ENCODE data around the gene CREB5. TPM values are rescaled to one million over a fixed set of nuclear protein-coding genes. Genes with fewer than 3 reads are reported as not detected.

CREB5 gene
- total RNA-seq, 1 donor from 2014 or later, result not detected

DNA sequence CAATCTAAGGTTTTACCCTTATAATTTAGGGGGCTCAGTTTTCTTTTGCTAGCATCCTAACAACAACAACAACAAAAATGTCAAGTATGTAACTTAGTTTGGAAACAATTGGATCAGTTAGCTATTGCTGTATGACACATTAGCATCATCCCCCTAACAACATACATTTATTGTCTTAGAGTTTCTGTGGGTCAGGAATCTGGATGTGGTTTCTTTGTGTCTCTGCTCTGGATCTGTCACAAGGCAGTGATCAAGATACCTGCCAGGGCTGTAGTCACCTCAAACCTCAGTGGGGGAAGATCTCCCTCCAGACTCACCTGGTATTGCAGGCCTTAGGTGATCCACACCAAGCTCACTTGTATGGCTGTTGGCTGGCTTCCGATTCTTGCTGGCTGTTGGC lies 18.3 kb downstream of the CREB5 start:
- Mint-ChIP-seq H3K36me3 (ENCODE audit: low read depth) (no peaks in the 10 kb centered on the region), H3K9me3 (no peaks in the 10 kb centered on the region), H3K4me3 (ENCODE audit: low read depth) (no peak overlapping the region), H3K4me1 (ENCODE audit: low read depth) (no peaks in the 10 kb centered on the region), H3K27me3 (ENCODE audit: low read depth) (peaks cover 11% of the 10 kb centered on the region), H3K27ac (no peak overlapping the region)
- intact Hi-C loops (cut with micrococcal nuclease), result no loop called here
- DNase-seq (ENCODE audit: low spot score), result no peak

DNA sequence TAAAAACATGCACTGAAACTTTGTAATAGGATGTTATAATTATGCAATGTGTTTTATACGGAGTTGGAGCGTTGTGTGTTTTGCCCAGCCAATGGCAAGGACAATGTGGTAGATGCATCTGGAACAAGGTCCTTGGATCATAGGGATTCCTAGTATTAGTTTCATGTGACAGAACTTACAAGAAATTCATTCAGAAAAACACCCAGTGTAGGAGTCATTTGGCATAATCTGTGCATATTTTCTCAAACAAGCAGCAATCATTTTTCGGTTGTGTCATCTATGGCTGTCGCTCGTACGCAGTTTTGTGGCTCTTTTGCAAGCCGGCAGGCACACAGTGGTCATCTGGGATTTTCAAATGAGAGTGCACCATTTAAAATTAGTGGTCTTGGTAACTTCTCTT lies 19.8 kb downstream of the CREB5 start:
- Mint-ChIP-seq H3K4me1 (ENCODE audit: low read depth) (no peaks in the 10 kb centered on the region), H3K36me3 (ENCODE audit: low read depth) (no peaks in the 10 kb centered on the region), H3K9me3 (no peaks in the 10 kb centered on the region), H3K27ac (no peak overlapping the region), H3K27me3 (ENCODE audit: low read depth) (peaks cover 18% of the 10 kb centered on the region), H3K4me3 (ENCODE audit: low read depth) (no peak overlapping the region)
- DNase-seq (ENCODE audit: low spot score), result no peak
- intact Hi-C loops (cut with micrococcal nuclease), result no loop called here

DNA sequence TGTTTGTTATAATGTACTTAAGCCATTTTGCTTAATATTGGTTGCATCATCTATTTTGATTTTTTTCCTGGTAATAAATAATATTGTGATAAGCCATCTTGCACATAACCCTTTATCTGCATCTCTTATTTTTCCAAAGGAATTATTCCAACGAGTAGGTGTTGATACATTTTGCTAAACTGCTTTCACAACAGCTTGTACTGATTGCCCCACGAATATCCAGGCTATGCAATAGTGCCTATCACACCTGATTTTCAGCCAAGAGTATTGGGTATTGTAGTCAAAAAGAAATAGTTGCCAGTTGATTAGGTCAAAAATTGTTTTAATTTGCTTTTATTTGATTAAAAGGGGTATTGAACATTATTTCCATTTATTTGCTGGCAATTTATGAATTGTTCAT lies 20.7 kb downstream of the CREB5 start:
- intact Hi-C loops (cut with micrococcal nuclease), result no loop called here
- no peak overlapping the region for H3K27ac Mint-ChIP-seq
- H3K36me3 Mint-ChIP-seq (ENCODE audit: low read depth), result no peaks in the 10 kb centered on the region
- DNase-seq (ENCODE audit: low spot score), result no peak
- H3K9me3 Mint-ChIP-seq, result no peaks in the 10 kb centered on the region
- H3K4me3 Mint-ChIP-seq (ENCODE audit: low read depth), result no peak overlapping the region
- peaks cover 18% of the 10 kb centered on the region for H3K27me3 Mint-ChIP-seq (ENCODE audit: low read depth)
- H3K4me1 Mint-ChIP-seq (ENCODE audit: low read depth), result no peaks in the 10 kb centered on the region

DNA sequence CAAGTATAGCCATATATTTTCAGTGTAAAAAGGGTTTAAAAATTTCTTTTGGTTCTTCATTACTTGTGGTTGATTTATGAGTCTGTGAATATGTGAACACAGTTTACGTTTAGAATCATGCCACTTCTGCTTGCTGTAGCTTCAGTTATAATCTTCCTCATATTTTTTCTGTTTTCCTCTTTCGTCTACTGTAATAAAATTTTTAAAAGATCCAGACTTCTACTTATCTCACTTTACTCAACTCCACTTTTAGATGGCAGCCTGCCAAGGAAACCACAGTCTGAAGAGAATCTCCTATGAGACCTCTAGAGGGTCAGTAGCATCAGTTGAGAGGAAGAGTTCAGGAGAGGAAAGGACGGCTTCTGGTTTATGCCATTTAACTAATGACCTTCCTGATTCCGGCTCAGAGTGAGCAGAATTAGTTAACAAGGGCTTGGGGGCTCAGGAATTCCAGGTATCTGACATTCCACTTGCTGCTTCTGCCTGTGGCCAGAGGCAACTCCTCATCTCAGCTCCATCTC lies 21.4 kb downstream of the CREB5 start:
- no peaks in the 10 kb centered on the region for H3K36me3 Mint-ChIP-seq (ENCODE audit: low read depth)
- no peak overlapping the region for H3K4me3 Mint-ChIP-seq (ENCODE audit: low read depth)
- no peak for DNase-seq (ENCODE audit: low spot score)
- H3K4me1 Mint-ChIP-seq (ENCODE audit: low read depth), result no peaks in the 10 kb centered on the region
- H3K9me3 Mint-ChIP-seq, result no peaks in the 10 kb centered on the region
- no peak overlapping the region for H3K27ac Mint-ChIP-seq
- peaks cover 17% of the 10 kb centered on the region for H3K27me3 Mint-ChIP-seq (ENCODE audit: low read depth)
- intact Hi-C loops (cut with micrococcal nuclease), result no loop called here

DNA sequence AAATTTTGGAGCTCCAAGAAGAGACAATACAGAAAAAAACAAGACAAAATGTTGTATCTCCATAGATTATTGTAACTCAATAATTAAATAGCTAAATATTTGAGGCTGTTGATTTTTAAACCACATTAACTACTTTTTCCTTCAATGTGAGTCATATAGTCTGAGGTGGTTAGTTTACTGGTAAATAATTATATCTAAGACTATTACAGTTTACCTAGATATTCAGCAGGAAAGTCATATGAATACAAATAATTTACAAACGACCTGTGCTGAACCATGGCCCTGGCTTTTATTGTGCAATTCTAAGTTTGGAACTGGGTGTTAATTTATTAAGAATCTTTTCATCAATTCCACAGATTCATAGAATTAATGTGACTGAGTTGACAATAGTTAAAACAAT lies 22.2 kb downstream of the CREB5 start:
- Mint-ChIP-seq H3K4me3 (ENCODE audit: low read depth) (no peak overlapping the region), H3K27me3 (ENCODE audit: low read depth) (peaks cover 20% of the 10 kb centered on the region), H3K27ac (no peak overlapping the region), H3K9me3 (no peaks in the 10 kb centered on the region), H3K4me1 (ENCODE audit: low read depth) (no peaks in the 10 kb centered on the region), H3K36me3 (ENCODE audit: low read depth) (no peaks in the 10 kb centered on the region)
- intact Hi-C loops (cut with micrococcal nuclease), result no loop called here
- DNase-seq (ENCODE audit: low spot score), result no peak

DNA sequence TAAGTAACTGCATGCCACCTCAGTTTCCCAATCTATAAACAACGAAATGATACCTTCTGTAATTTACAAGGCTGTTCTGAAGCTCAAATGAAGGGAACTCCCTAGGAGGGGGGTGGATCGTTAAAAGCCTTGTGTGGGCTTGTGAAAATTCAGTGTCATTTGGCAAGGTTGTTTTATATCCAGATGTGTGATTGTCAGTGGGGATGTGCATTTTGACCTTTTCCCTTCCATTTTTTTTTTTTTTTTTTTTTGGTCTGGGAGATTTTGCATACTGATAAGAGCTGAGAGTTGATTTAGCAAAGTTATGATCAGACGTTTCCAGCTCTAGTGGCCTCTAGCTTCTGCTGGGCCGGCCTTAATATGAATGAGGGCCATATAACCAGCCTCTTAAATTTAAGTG lies 22.8 kb downstream of the CREB5 start:
- Mint-ChIP-seq H3K27ac (no peak overlapping the region), H3K4me1 (ENCODE audit: low read depth) (no peaks in the 10 kb centered on the region), H3K27me3 (ENCODE audit: low read depth) (peaks cover 20% of the 10 kb centered on the region), H3K4me3 (ENCODE audit: low read depth) (no peak overlapping the region), H3K9me3 (no peaks in the 10 kb centered on the region), H3K36me3 (ENCODE audit: low read depth) (no peaks in the 10 kb centered on the region)
- intact Hi-C loops (cut with micrococcal nuclease), result no loop called here
- no peak for DNase-seq (ENCODE audit: low spot score)

DNA sequence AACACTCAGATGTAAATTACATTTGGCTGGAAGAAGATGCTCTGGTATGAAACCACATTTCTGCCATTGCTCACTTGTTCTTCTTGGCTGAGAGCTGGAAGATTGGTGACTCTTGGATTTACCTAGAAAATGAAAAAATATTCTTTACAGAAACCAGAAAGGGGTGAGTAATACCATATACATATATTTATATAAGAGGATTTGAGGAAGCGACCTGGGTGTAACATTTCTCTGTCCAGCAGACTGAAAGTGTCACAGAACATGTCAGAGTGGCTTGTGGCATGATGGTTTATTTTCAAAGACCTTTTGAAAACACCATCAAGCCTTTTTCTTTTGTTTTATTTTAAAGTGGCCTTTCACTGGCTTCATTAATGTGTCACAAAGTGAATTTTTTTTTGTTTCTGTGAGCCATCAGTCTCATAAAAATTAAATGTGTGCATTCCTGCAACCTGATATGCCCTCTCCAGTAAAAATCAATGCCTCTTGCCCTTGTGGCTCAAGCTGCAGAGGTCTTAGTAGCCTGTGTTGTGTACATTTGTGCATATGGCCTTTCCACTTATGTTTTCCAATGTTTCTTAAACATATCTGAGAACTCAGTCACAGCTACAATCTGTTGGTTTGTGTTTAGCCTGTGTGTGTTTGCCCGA lies 23.5 kb downstream of the CREB5 start:
- no peak overlapping the region for H3K27ac Mint-ChIP-seq

DNA sequence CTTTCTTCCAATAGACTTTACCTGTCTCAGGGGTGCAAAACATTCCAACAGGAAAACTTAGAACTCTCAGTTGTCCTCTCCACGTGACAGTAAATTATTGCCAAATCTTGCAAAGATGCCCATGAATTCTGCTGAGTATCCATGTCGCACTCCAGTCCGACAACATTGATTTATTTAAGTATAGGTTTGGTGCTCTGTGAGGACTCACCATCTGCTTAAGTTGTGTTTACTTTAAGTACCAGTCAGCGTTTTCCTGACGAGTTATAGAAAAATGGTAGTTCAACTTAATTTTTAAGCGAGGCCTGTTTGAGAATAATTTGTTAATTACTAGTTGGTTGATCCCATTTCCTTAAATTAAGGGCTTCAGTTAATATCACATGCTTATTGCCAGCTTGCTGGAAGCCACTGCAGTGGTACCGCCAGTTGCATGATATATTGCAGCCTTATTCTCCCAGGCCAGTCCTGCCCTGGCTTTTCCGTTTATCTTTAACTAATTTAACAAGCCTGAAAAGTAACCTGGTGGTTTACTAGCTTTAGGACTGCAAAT lies 27.8 kb downstream of the CREB5 start:
- peaks cover 7% of the 10 kb centered on the region for H3K4me1 Mint-ChIP-seq (ENCODE audit: low read depth)
- H3K27ac Mint-ChIP-seq, result no peak overlapping the region
- H3K27me3 Mint-ChIP-seq (ENCODE audit: low read depth), result peaks cover 18% of the 10 kb centered on the region
- H3K36me3 Mint-ChIP-seq (ENCODE audit: low read depth), result no peaks in the 10 kb centered on the region
- no peak for DNase-seq (ENCODE audit: low spot score)
- H3K9me3 Mint-ChIP-seq, result peaks cover 4% of the 10 kb centered on the region
- intact Hi-C loops (cut with micrococcal nuclease), result no loop called here
- no peak overlapping the region for H3K4me3 Mint-ChIP-seq (ENCODE audit: low read depth)

More for the DNA sequence above, 23.5 kb downstream of the CREB5 start:
- no peaks in the 10 kb centered on the region for H3K9me3 Mint-ChIP-seq
- H3K27me3 Mint-ChIP-seq (ENCODE audit: low read depth), result peaks cover 20% of the 10 kb centered on the region
- no peaks in the 10 kb centered on the region for H3K36me3 Mint-ChIP-seq (ENCODE audit: low read depth)
- intact Hi-C loops (cut with micrococcal nuclease), result no loop called here
- no peaks in the 10 kb centered on the region for H3K4me1 Mint-ChIP-seq (ENCODE audit: low read depth)
- H3K4me3 Mint-ChIP-seq (ENCODE audit: low read depth), result no peak overlapping the region
- DNase-seq (ENCODE audit: low spot score), result no peak

DNA sequence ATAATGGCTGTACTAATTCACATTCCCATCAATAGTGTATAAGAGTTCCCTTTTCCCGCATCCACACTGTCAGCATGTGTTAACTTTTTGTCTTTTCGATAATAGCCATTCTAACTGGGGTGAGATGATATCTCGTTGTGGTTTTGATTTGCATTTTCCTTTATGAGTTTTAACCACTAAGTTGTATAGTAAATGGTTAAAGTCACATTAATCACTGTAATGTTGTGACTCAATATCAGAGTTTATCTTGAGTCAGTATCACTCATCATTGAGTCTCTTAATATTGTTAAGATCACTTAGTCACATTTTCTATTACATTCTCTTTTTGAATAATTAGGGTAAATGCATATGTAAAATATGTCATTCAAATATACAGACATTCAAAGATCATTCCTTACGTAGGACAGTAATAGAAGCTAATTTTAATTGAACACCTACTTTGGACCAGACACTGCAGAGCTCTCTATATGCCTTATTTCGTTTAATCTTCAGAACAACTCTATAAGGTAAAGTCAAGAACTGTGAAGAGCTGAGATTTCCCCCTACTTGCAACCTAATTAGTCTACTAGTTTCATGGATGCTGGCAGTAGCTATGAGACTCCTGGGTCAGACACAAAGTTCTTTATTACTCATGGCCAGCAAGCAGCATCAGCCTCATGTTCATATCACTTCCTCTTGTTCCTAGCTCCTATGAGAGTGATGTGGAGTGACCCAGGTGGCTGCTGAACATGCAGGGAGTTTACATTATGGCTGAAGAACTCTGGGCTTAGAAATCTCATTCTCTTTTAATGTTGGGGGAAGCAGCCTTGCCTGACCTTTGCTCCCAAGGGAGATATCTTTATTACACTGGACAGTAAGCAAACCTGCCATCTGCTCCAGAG lies 30.5 kb downstream of the CREB5 start:
- no peak for DNase-seq (ENCODE audit: low spot score)
- Mint-ChIP-seq H3K4me3 (ENCODE audit: low read depth) (no peak overlapping the region), H3K9me3 (peaks cover 4% of the 10 kb centered on the region), H3K36me3 (ENCODE audit: low read depth) (no peaks in the 10 kb centered on the region), H3K4me1 (ENCODE audit: low read depth) (peaks cover 7% of the 10 kb centered on the region), H3K27me3 (ENCODE audit: low read depth) (peaks cover 8% of the 10 kb centered on the region), H3K27ac (no peak overlapping the region)
- intact Hi-C loops (cut with micrococcal nuclease), result no loop called here

DNA sequence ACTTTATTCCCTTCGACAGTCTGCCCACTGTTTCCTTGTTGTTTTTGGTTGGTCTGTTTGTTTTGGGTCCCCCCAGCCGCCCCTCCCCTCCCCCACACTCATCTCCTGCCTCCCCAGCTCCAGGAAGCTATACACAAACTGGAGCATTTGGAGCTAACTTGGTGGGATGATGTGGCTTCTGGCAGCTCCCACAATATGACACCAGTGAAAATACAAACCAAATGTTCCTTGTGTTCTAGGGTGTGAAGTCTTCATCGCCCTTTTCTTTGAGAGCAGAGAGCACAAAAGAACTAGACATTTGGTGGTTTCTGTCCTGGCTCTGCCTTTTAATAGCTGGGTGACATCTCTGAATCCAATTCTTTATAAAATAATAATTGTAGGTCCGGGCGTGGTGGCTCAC lies 33.8 kb downstream of the CREB5 start:
- intact Hi-C loops (cut with micrococcal nuclease), result no loop called here
- Mint-ChIP-seq H3K4me1 (ENCODE audit: low read depth) (peaks cover 7% of the 10 kb centered on the region), H3K4me3 (ENCODE audit: low read depth) (no peak overlapping the region), H3K27ac (no peak overlapping the region), H3K27me3 (ENCODE audit: low read depth) (peaks cover 13% of the 10 kb centered on the region), H3K9me3 (peaks cover 4% of the 10 kb centered on the region), H3K36me3 (ENCODE audit: low read depth) (no peaks in the 10 kb centered on the region)
- no peak for DNase-seq (ENCODE audit: low spot score)

DNA sequence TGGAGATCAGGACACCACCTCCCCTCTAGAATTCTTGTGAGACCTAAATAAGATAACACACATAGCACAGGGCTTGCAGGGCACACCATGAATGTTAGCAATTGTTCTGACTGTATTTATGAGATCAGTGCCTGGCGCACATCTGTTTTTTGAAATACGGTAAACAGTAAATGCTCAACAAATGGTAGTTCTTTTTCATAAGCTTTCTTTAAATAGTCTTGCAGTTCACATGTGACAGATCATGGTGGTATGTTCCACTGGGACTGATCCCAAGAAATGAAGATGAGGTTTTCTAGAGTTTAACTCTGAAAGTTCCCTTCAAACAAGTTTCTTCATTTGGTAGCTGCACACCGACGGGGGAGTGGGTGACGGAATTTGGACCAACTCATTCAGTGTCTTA lies 34.8 kb downstream of the CREB5 start:
- H3K9me3 Mint-ChIP-seq, result peaks cover 4% of the 10 kb centered on the region
- H3K4me3 Mint-ChIP-seq (ENCODE audit: low read depth), result no peak overlapping the region
- DNase-seq (ENCODE audit: low spot score), result no peak
- H3K27me3 Mint-ChIP-seq (ENCODE audit: low read depth), result peaks cover 11% of the 10 kb centered on the region
- no peak overlapping the region for H3K27ac Mint-ChIP-seq
- intact Hi-C loops (cut with micrococcal nuclease), result no loop called here
- H3K36me3 Mint-ChIP-seq (ENCODE audit: low read depth), result no peaks in the 10 kb centered on the region
- peaks cover 7% of the 10 kb centered on the region for H3K4me1 Mint-ChIP-seq (ENCODE audit: low read depth)

DNA sequence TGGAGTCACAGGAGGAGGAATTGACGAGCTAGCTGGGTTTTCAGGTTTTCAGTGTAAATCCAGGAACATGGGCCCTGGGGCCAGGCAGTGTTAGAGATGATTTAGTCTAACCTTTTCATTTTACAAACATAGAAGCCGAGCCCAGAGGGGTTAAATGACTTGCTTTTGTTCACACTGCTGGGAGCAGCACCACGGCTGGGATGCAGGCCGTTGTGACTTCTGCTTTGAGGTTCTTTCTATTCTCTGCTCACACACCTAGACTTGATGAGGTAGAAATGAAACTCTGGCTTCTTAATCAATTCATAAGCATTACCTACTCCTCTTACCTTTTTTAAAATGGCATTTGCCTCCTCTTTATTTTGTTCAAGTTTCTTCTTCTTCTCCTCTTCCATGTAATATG lies 36.4 kb downstream of the CREB5 start:
- H3K36me3 Mint-ChIP-seq (ENCODE audit: low read depth), result no peaks in the 10 kb centered on the region
- H3K4me3 Mint-ChIP-seq (ENCODE audit: low read depth), result no peak overlapping the region
- intact Hi-C loops (cut with micrococcal nuclease), result no loop called here
- H3K4me1 Mint-ChIP-seq (ENCODE audit: low read depth), result no peaks in the 10 kb centered on the region
- no peak overlapping the region for H3K27ac Mint-ChIP-seq
- peaks cover 10% of the 10 kb centered on the region for H3K27me3 Mint-ChIP-seq (ENCODE audit: low read depth)
- no peaks in the 10 kb centered on the region for H3K9me3 Mint-ChIP-seq
- DNase-seq (ENCODE audit: low spot score), result no peak

DNA sequence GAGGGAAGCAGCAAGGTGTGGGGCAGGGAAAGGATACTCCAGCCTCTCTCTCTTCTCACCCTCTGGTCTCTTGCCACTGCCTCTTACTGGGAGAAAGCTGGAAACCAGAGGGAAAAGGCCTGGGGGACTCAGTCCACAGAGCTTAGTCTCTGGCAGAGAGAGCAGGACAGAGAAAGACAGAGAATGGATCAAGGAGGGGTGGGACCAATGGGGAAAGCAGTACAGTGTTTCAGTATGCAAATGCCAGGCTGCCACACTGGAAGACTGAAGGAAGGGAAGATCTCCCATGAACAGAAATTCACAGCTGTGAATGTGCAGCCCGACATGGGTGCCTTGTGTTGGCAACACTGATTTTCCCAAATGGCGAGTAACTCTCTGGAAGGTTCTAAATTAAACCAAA lies 40.4 kb downstream of the CREB5 start:
- no peaks in the 10 kb centered on the region for H3K9me3 Mint-ChIP-seq
- H3K27me3 Mint-ChIP-seq (ENCODE audit: low read depth), result peaks cover 10% of the 10 kb centered on the region
- no peak for DNase-seq (ENCODE audit: low spot score)
- no peak overlapping the region for H3K4me3 Mint-ChIP-seq (ENCODE audit: low read depth)
- H3K36me3 Mint-ChIP-seq (ENCODE audit: low read depth), result no peaks in the 10 kb centered on the region
- H3K27ac Mint-ChIP-seq, result no peak overlapping the region
- no peaks in the 10 kb centered on the region for H3K4me1 Mint-ChIP-seq (ENCODE audit: low read depth)
- intact Hi-C loops (cut with micrococcal nuclease), result no loop called here
